ENCODE measurements around the gene MOSMO.
"Not testable (repeated sequence)": the region's sequence is repeated elsewhere in the genome, so short reads cannot be mapped to it uniquely, and the experiment has no call there.

Gene MOSMO

GRCh38 chr16:22004341-22004740 is 3.6 kb upstream of the MOSMO start:
- DNase-seq = no peak

GRCh38 chr16:22005746-22006145 is 2.2 kb upstream of the MOSMO start:
- DNase-seq = no peak

GRCh38 chr16:22006636-22007035 is 1.3 kb upstream of the MOSMO start:
- no peak for DNase-seq

- no peak for DNase-seq
Measured at GRCh38 chr16:22007159-22007508, 777 bp upstream of the MOSMO start.

GRCh38 chr16:22008215-22009059 is 526 bp downstream of the MOSMO start:
- no peak for DNase-seq

- no peak for DNase-seq
Measured at GRCh38 chr16:22010902-22011301, 3.0 kb downstream of the MOSMO start.

- DNase-seq = no peak
Measured at GRCh38 chr16:22012241-22012640, 4.3 kb downstream of the MOSMO start.

- DNase-seq = no peak
Measured at GRCh38 chr16:22013486-22013885, 5.6 kb downstream of the MOSMO start.

GRCh38 chr16:22014271-22014873 is 6.5 kb downstream of the MOSMO start:
- no peak for DNase-seq

- no peak for DNase-seq
Measured at GRCh38 chr16:22016927-22017326, 9.0 kb downstream of the MOSMO start.

- DNase-seq = no peak
Measured at GRCh38 chr16:22018559-22018958, 10.6 kb downstream of the MOSMO start.

GRCh38 chr16:22022151-22022550 is 14.2 kb downstream of the MOSMO start:
- no peak for DNase-seq

GRCh38 chr16:22023505-22023904 is 15.6 kb downstream of the MOSMO start:
- DNase-seq = peak; percentile 34

- not testable (repeated sequence) for DNase-seq
Measured at GRCh38 chr16:22024785-22025184, 16.9 kb downstream of the MOSMO start.

GRCh38 chr16:22027633-22028032 is 19.7 kb downstream of the MOSMO start:
- no peak for DNase-seq

- DNase-seq = no peak
Measured at GRCh38 chr16:22029632-22030031, 21.7 kb downstream of the MOSMO start.

GRCh38 chr16:22030087-22030812 is 22.3 kb downstream of the MOSMO start:
- DNase-seq = no peak

GRCh38 chr16:22031483-22032083 is 23.7 kb downstream of the MOSMO start:
- DNase-seq = no peak

GRCh38 chr16:22034503-22034902 is 26.6 kb downstream of the MOSMO start:
- no peak for DNase-seq

GRCh38 chr16:22035153-22035552 is 27.2 kb downstream of the MOSMO start:
- no peak for DNase-seq

- DNase-seq = not testable (repeated sequence)
Measured at GRCh38 chr16:22043882-22044281, 36.0 kb downstream of the MOSMO start.

GRCh38 chr16:22045888-22046287 is 38.0 kb downstream of the MOSMO start:
- DNase-seq = not testable (repeated sequence)

- DNase-seq = no peak
Measured at GRCh38 chr16:22050963-22051362, 43.1 kb downstream of the MOSMO start.

- DNase-seq = peak; percentile 86
Measured at GRCh38 chr16:22052980-22053379, 45.1 kb downstream of the MOSMO start.
